Trophoblast cell (in vitro differentiated cells and primary cell): Measurements from ENCODE around the gene VPS16.

Experiments
- DNase-seq, 2 donors: peaks; one replicate each; pipeline ENCODE4 v3.0.0-alpha.2; 2016
- H2AFZ ChIP-seq: 2 replicates; pipeline ENCODE4 v1.6.1; 2013; ENCODE audit warnings: low read length, moderate library complexity, mild to moderate bottlenecking; ENCODE audit not compliant: insufficient read depth, poor library complexity
- H2AK5ac ChIP-seq: 2 replicates; pipeline ENCODE4 v1.6.1; 2013; ENCODE audit warnings: mild to moderate bottlenecking, low read length
- H2BK120ac ChIP-seq: 2 replicates; pipeline ENCODE4 v1.6.1; 2013; ENCODE audit warnings: low read length, mild to moderate bottlenecking, moderate library complexity; ENCODE audit not compliant: insufficient read depth, poor library complexity
- H2BK12ac ChIP-seq: 2 replicates; pipeline ENCODE4 v1.6.1; 2013; ENCODE audit warnings: mild to moderate bottlenecking, low read length, moderate library complexity
- H2BK5ac ChIP-seq: 2 replicates; pipeline ENCODE4 v1.6.1; 2013; ENCODE audit warnings: low read length, low read depth, moderate library complexity, mild to moderate bottlenecking; ENCODE audit not compliant: poor library complexity
- H3K14ac ChIP-seq: 2 replicates; pipeline ENCODE4 v1.6.1; 2013; ENCODE audit warnings: mild to moderate bottlenecking, low read length
- H3K18ac ChIP-seq: 2 replicates; pipeline ENCODE4 v1.6.1; 2013; ENCODE audit warnings: mild to moderate bottlenecking, low read length
- H3K23ac ChIP-seq: 2 replicates; pipeline ENCODE4 v1.6.1; 2013; ENCODE audit warnings: low read length
- H3K27ac ChIP-seq: 2 replicates; pipeline ENCODE4 v1.5.1; 2013; ENCODE audit warnings: low read depth, mild to moderate bottlenecking, inconsistent platforms, low read length, moderate library complexity
- H3K27me3 ChIP-seq: 2 replicates; pipeline ENCODE4 v1.6.1; 2013; ENCODE audit warnings: inconsistent platforms, mild to moderate bottlenecking, low read length, moderate library complexity; ENCODE audit not compliant: insufficient read depth
- H3K36me3 ChIP-seq, 2 experiments: 1 replicate in 1 of 2; 2 replicates in 1 of 2; pipeline ENCODE4 v1.6.1; 2013; ENCODE audit warnings: low read length in 2 of 2, mild to moderate bottlenecking in 2 of 2, moderate library complexity in 1 of 2; ENCODE audit not compliant: insufficient read depth in 2 of 2, control insufficient read depth in 1 of 2
- H3K4ac ChIP-seq: 2 replicates; pipeline ENCODE4 v1.6.1; 2013; ENCODE audit warnings: low read depth, mild to moderate bottlenecking, low read length, moderate library complexity
- H3K4me1 ChIP-seq, 2 experiments: 1 replicate in 1 of 2; 2 replicates in 1 of 2; pipeline ENCODE4 v1.6.1; 2013; ENCODE audit warnings: low read length in 2 of 2, mild to moderate bottlenecking in 2 of 2, moderate library complexity in 1 of 2; ENCODE audit not compliant: insufficient read depth in 2 of 2, control insufficient read depth in 1 of 2
- H3K4me2 ChIP-seq: 2 replicates; pipeline ENCODE4 v1.6.1; 2013; ENCODE audit warnings: inconsistent platforms, mild to moderate bottlenecking, low read length, moderate library complexity
- H3K4me3 ChIP-seq: 2 replicates; pipeline ENCODE4 v1.5.1; 2013; ENCODE audit warnings: mild to moderate bottlenecking, low read depth, low read length, inconsistent platforms
- H3K79me1 ChIP-seq: one replicate; pipeline ENCODE4 v1.6.1; 2013; ENCODE audit warnings: low read length
- H3K79me2 ChIP-seq: 2 replicates; pipeline ENCODE4 v1.6.1; 2013; ENCODE audit warnings: low read length, mild to moderate bottlenecking; ENCODE audit not compliant: control insufficient read depth, insufficient read depth, poor library complexity
- H3K9ac ChIP-seq: 2 replicates; pipeline ENCODE4 v1.6.1; 2013; ENCODE audit warnings: mild to moderate bottlenecking, low read length
- H3K9me3 ChIP-seq: 2 replicates; pipeline ENCODE4 v1.6.1; 2013; ENCODE audit warnings: low read depth, mild to moderate bottlenecking, control low read depth, inconsistent platforms, low read length; ENCODE audit not compliant: insufficient read depth
- H4K12ac ChIP-seq: 2 replicates; pipeline ENCODE4 v1.6.1; 2013; ENCODE audit warnings: low read depth, mild to moderate bottlenecking, low read length, moderate library complexity
- H4K8ac ChIP-seq: 2 replicates; pipeline ENCODE4 v1.6.1; 2013; ENCODE audit warnings: low read depth, mild to moderate bottlenecking, low read length, moderate library complexity
- H4K91ac ChIP-seq: one replicate; pipeline ENCODE4 v1.6.1; 2013; ENCODE audit warnings: low read depth, mild to moderate bottlenecking, low read length, moderate library complexity
- WGBS: extraction: QIAGEN DNeasy Blood & Tissue Kit; methylation state at CpG from one replicate; pipeline ENCODE4 v1.1.7; 2013; ENCODE audit warnings: missing lambda C conversion rate; ENCODE audit not compliant: insufficient read length, insufficient coverage; ENCODE audit errors: extremely low coverage; 5-methylcytosine and 5-hydroxymethylcytosine counted together

The VPS16 gene

DNA sequence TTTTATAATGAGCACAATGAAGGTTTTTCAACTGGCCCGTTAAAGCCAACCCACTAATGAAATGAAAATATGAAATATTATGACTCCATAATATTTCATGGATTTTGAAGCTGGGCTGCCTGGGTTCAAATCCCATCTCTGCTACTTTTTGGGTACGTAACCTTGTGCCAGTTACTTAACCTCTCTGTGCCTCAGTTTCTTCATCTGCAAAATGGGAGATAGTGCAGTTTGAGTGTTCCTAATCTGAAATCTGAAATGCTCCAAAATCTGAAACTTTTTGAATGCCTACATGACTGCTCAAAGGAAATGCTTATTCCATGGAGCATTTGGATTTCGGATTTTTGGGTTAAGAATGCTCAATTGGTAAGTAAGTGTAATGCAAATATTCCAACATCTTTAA is 62.3 kb downstream of the VPS16 start:
- no peaks in the 10 kb centered on the region for H3K27me3 ChIP-seq
- no peaks in the 10 kb centered on the region for H3K79me2 ChIP-seq
- WGBS, result no CpG with 5 or more reads among the region's 3 CpGs
- H3K79me1 ChIP-seq, result no peaks in the 10 kb centered on the region
- H3K4me1 ChIP-seq, result no peaks in the 10 kb centered on the region
- H3K23ac ChIP-seq, result no peak overlapping the region
- H2AFZ ChIP-seq, result no peak overlapping the region
- no peak overlapping the region for H3K18ac ChIP-seq
- no peak overlapping the region for H3K14ac ChIP-seq
- H3K9me3 ChIP-seq, result no peaks in the 10 kb centered on the region
- no peak overlapping the region for H3K27ac ChIP-seq
- no peak overlapping the region for H4K12ac ChIP-seq
- H3K4ac ChIP-seq, result no peak overlapping the region
- no peak overlapping the region for H4K8ac ChIP-seq
- no peak overlapping the region for H2BK5ac ChIP-seq
- no peaks in the 10 kb centered on the region for H3K36me3 ChIP-seq
- no peak overlapping the region for H2BK12ac ChIP-seq
- no peak overlapping the region for H2AK5ac ChIP-seq
- no peak overlapping the region for H3K4me2 ChIP-seq
- DNase-seq, result no peak
- H3K9ac ChIP-seq, result no peak overlapping the region
- H4K91ac ChIP-seq, result no peak overlapping the region
- H3K4me3 ChIP-seq, result no peak overlapping the region
- H2BK120ac ChIP-seq, result no peak overlapping the region

DNA sequence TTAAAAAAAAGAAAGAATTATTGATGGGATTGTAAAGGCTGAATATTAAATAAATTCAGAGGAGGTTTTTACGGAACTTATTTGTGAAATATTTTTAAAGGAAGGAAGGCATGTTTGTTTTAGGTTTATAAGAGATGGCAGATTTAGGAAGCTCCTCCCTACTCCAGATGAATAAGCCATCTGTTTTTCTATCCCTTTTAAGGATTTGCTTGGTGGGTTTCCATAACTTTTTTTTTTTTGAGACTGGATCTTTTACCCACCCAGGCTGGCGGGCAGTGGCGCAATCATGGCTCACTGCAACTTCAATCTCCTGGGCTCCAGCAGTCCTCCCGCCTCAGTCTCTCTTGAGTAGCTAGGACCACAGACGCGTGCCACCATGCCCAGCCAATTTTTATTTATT is 63.1 kb downstream of the VPS16 start:
- H3K9ac ChIP-seq, result no peak overlapping the region
- no peak overlapping the region for H3K4me2 ChIP-seq
- no peak overlapping the region for H2AK5ac ChIP-seq
- no peaks in the 10 kb centered on the region for H3K9me3 ChIP-seq
- H3K79me2 ChIP-seq, result no peaks in the 10 kb centered on the region
- H4K91ac ChIP-seq, result no peak overlapping the region
- H2BK120ac ChIP-seq, result no peak overlapping the region
- no peak overlapping the region for H3K4ac ChIP-seq
- no peaks in the 10 kb centered on the region for H3K36me3 ChIP-seq
- H3K14ac ChIP-seq, result no peak overlapping the region
- no peak overlapping the region for H3K27ac ChIP-seq
- no peaks in the 10 kb centered on the region for H3K79me1 ChIP-seq
- H3K27me3 ChIP-seq, result no peaks in the 10 kb centered on the region
- H2BK5ac ChIP-seq, result no peak overlapping the region
- no peak overlapping the region for H4K8ac ChIP-seq
- no peak for DNase-seq
- H3K4me1 ChIP-seq, result no peaks in the 10 kb centered on the region
- no peak overlapping the region for H4K12ac ChIP-seq
- no peak overlapping the region for H2AFZ ChIP-seq
- no peak overlapping the region for H3K4me3 ChIP-seq
- H3K23ac ChIP-seq, result no peak overlapping the region
- 100% methylated on average over 1 of the region's 6 CpGs for WGBS
- no peak overlapping the region for H2BK12ac ChIP-seq
- no peak overlapping the region for H3K18ac ChIP-seq

DNA sequence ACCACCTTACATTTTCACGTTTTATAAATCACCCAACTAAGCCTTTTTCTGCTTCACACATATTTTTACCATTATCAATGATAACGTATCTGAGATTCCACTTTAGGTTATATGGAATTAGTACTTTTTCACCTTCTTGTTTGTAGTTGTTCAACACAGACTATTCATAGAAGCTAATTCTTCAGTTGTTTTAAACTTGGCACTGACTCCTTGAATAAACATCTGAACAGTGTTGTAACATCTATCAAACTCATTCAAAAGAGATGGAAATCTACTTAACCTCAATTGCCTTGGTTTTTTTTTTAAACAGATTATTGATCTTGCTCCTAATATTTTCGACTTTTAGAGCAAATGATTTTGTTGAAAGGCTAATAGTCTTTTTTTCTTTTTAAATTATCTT is 67.0 kb downstream of the VPS16 start:
- H2AFZ ChIP-seq, result no peak overlapping the region
- H3K23ac ChIP-seq, result no peak overlapping the region
- DNase-seq, result no peak
- H2BK5ac ChIP-seq, result no peak overlapping the region
- no peak overlapping the region for H4K8ac ChIP-seq
- H3K18ac ChIP-seq, result no peak overlapping the region
- no peak overlapping the region for H3K27ac ChIP-seq
- H3K4me1 ChIP-seq, result no peaks in the 10 kb centered on the region
- no peaks in the 10 kb centered on the region for H3K27me3 ChIP-seq
- H3K4me2 ChIP-seq, result no peak overlapping the region
- H3K9ac ChIP-seq, result no peak overlapping the region
- H2AK5ac ChIP-seq, result no peak overlapping the region
- H2BK120ac ChIP-seq, result no peak overlapping the region
- H3K9me3 ChIP-seq, result no peaks in the 10 kb centered on the region
- no peak overlapping the region for H4K91ac ChIP-seq
- no peaks in the 10 kb centered on the region for H3K36me3 ChIP-seq
- no peak overlapping the region for H2BK12ac ChIP-seq
- H3K14ac ChIP-seq, result no peak overlapping the region
- 100% methylated on average over 1 of the region's 3 CpGs for WGBS
- no peak overlapping the region for H3K4ac ChIP-seq
- H4K12ac ChIP-seq, result no peak overlapping the region
- H3K79me1 ChIP-seq, result no peaks in the 10 kb centered on the region
- H3K4me3 ChIP-seq, result no peak overlapping the region
- no peaks in the 10 kb centered on the region for H3K79me2 ChIP-seq

DNA sequence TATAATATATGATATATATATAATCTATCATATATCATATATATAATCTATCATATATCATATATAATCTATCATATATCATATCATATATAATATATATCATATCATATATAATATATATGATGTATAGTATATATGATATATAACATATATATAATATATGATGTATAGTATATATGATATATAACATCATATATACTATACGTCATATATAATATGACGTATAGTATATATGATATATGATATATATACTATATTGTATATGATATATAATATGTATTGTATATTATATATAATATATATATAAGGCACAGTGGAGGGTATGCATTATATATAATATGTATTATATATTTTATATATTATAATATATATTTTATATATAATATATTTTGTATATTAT is 69.4 kb downstream of the VPS16 start:
- Histone ChIP-seq H3K4me1 (no peaks in the 10 kb centered on the region), H3K9ac (no peak overlapping the region), H2AFZ (no peak overlapping the region), H3K18ac (no peak overlapping the region), H2BK120ac (no peak overlapping the region), H3K4me3 (no peak overlapping the region), H4K91ac (no peak overlapping the region), H3K79me1 (no peaks in the 10 kb centered on the region), H3K27ac (no peak overlapping the region), H2AK5ac (no peak overlapping the region), H3K23ac (no peak overlapping the region), H2BK12ac (no peak overlapping the region), H3K4ac (no peak overlapping the region), H3K14ac (no peak overlapping the region), H3K9me3 (no peaks in the 10 kb centered on the region), H3K36me3 (no peaks in the 10 kb centered on the region), H2BK5ac (no peak overlapping the region), H3K27me3 (no peaks in the 10 kb centered on the region), H3K79me2 (no peaks in the 10 kb centered on the region), H4K8ac (no peak overlapping the region), H4K12ac (no peak overlapping the region), H3K4me2 (no peak overlapping the region)
- no peak for DNase-seq
- no CpG with 5 or more reads among the region's 2 CpGs for WGBS

DNA sequence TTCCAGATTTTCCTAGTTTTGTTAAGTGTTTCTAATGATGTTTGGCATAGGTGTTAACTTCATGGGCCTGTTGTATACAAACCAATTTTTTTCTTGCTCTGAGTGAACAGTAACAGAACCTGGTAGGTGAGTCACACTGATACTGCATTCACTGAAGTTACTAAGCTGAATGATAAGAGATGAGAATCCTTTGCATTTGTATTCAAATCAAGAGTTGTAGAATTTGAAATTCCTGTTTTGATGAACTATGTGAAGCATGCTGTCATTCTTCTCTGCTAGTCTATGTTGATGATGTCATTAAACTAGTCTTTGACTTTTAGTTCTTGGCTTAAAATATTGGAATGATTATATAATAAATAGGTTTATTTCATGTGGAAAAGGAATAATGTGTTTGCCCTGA is 70.7 kb downstream of the VPS16 start:
- Histone ChIP-seq H3K36me3 (no peaks in the 10 kb centered on the region), H2BK120ac (no peak overlapping the region), H3K4ac (no peak overlapping the region), H3K79me1 (no peaks in the 10 kb centered on the region), H3K9ac (no peak overlapping the region), H2AK5ac (no peak overlapping the region), H3K18ac (no peak overlapping the region), H2AFZ (no peak overlapping the region), H3K79me2 (no peaks in the 10 kb centered on the region), H3K23ac (no peak overlapping the region), H3K14ac (no peak overlapping the region), H3K4me1 (no peaks in the 10 kb centered on the region), H4K8ac (no peak overlapping the region), H4K12ac (no peak overlapping the region), H4K91ac (no peak overlapping the region), H3K9me3 (no peaks in the 10 kb centered on the region), H2BK12ac (no peak overlapping the region), H2BK5ac (no peak overlapping the region), H3K27me3 (no peaks in the 10 kb centered on the region), H3K27ac (no peak overlapping the region), H3K4me3 (no peak overlapping the region), H3K4me2 (no peak overlapping the region)
- peak in 1 of 2 donors; percentile 74 for DNase-seq
